Measurements from ENCODE around the gene POPDC2.

DNA sequence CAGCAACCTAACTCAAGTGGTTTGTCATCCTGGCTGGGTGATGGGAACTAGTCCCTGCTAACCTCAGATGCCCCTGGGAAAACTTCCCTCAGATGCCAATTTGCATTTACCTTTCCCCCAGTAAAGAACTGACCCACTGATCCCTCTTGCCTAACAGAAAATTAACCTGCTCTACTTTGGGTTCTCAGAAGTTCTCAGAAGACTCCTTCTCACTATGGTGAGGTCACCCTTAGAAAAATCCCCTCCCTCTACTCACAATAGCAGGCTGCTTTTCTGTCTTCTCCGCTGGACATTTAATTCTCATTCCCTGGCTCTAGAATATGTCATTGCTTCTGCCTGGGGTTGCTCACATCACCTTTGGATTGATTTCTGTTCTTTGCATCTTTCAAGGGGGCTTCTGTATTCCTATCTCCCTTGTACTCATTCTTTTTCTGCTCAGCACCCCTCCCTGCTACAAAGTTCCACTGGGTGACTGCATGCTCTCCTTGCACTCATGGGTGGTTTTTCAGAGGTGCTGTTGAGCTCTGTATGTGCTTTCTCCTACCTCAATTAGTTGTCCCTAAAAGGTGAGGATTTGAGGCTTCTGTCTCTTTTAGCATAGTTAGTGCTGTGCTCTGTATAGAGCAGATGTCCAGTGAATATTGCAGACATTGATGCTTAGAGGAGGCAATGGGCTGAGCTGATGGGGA, 61.8 kb downstream of the POPDC2 start:
- TF ChIP-seq, protein P1, sequence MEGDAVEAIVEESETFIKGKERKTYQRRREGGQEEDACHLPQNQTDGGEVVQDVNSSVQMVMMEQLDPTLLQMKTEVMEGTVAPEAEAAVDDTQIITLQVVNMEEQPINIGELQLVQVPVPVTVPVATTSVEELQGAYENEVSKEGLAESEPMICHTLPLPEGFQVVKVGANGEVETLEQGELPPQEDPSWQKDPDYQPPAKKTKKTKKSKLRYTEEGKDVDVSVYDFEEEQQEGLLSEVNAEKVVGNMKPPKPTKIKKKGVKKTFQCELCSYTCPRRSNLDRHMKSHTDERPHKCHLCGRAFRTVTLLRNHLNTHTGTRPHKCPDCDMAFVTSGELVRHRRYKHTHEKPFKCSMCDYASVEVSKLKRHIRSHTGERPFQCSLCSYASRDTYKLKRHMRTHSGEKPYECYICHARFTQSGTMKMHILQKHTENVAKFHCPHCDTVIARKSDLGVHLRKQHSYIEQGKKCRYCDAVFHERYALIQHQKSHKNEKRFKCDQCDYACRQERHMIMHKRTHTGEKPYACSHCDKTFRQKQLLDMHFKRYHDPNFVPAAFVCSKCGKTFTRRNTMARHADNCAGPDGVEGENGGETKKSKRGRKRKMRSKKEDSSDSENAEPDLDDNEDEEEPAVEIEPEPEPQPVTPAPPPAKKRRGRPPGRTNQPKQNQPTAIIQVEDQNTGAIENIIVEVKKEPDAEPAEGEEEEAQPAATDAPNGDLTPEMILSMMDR (IDR thresholded peaks at IDR 0.05): no peak
- no peak for TF ChIP-seq POLR2A (IDR thresholded peaks at IDR 0.05)
